ENCODE data around the gene PPM1H.

PPM1H gene

DNA sequence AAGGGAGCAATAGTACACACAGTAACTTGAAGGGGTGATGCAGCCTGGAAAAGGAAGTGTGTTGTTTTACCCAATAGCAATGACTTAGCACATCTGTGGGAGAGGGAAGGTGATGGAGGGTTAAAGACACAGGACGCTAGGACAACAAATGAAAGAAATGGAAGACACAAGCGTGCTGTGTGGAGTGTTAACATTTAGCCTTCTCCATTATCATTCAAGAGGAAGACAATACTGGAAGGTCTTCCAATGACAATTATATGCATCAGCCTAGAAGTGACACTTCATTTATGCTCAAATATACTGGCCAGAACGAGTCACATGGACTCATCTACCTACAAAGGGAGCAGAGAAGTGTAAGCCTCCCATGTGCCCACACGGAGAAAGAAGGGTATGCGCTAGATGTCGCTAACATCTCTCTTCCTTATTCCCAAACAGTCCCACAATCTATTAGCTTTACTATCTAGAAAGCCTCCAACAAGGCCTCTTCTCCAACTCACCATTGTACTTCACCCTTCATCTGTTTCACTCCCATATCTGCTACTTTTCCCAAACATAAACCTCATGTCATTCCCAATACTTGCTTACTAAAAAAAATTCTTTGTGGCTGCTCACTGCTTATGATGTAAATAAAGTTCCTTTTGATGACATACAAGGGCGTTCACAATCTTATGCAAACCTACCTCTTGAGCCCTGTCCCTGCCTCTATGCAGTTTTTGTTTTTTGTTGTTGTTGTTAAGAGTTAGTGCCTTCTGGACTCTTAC is 20.3 kb downstream of the PPM1H start:
- Mint-ChIP-seq H3K36me3 (ENCODE audit: low read depth) (peaks cover 14% of the 10 kb centered on the region), H3K27ac (peak overlapping the region; percentile 47), H3K9me3 (no peaks in the 10 kb centered on the region), H3K4me1 (peaks cover 71% of the 10 kb centered on the region), H3K4me3 (no peak overlapping the region), H3K27me3 (ENCODE audit: low read depth, poor library complexity) (peaks cover 5% of the 10 kb centered on the region)
- TF ChIP-seq, protein P1, sequence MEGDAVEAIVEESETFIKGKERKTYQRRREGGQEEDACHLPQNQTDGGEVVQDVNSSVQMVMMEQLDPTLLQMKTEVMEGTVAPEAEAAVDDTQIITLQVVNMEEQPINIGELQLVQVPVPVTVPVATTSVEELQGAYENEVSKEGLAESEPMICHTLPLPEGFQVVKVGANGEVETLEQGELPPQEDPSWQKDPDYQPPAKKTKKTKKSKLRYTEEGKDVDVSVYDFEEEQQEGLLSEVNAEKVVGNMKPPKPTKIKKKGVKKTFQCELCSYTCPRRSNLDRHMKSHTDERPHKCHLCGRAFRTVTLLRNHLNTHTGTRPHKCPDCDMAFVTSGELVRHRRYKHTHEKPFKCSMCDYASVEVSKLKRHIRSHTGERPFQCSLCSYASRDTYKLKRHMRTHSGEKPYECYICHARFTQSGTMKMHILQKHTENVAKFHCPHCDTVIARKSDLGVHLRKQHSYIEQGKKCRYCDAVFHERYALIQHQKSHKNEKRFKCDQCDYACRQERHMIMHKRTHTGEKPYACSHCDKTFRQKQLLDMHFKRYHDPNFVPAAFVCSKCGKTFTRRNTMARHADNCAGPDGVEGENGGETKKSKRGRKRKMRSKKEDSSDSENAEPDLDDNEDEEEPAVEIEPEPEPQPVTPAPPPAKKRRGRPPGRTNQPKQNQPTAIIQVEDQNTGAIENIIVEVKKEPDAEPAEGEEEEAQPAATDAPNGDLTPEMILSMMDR (IDR thresholded peaks at IDR 0.05): no peak
- no peak for DNase-seq

DNA sequence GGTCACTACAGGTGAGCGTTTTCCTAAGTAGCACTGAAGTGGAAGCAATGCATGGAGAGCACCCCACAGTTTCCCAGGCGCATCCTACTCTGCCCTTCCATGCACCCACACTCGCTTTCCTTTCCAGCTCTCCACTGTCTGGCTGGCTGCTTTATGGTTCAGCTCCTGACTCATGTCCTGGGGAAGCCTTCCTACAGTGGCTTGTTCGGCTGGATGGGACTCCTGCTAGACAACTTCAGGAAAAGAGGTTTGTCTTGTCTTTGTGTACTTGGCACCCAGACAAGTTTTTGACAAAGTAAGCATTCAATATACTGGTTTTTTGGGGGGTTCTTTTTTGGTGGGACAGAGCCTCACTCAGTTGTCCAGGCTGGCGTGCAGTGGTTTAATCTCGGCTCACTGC is 21.6 kb downstream of the PPM1H start:
- no peak for DNase-seq
- Mint-ChIP-seq H3K4me3 (no peak overlapping the region), H3K4me1 (peaks cover 73% of the 10 kb centered on the region), H3K9me3 (no peaks in the 10 kb centered on the region), H3K27me3 (ENCODE audit: low read depth, poor library complexity) (peaks cover 5% of the 10 kb centered on the region), H3K36me3 (ENCODE audit: low read depth) (peaks cover 14% of the 10 kb centered on the region), H3K27ac (no peak overlapping the region)
- TF ChIP-seq, protein P1 (IDR thresholded peaks at IDR 0.05): no peak

DNA sequence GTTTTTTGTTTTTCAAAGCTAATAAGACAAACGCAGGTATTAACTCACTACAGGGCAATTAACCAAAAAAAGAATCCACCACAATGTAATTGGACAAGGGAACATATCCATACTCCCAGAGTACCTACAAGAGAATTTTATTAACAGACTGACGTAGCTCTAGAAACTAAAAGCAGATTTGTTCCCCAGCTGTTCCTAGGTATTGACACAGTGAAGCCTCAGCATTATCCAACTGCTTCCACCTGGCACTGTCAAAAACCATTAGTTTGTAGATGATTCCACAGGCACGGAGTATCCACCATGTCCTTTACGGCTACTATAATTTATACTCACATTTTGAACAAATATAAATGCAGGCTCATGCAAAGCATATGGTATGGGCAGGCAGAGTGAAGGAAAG is 22.3 kb downstream of the PPM1H start:
- TF ChIP-seq, protein P1 (IDR thresholded peaks at IDR 0.05): no peak
- peaks cover 5% of the 10 kb centered on the region for H3K27me3 Mint-ChIP-seq (ENCODE audit: low read depth, poor library complexity)
- no peak for DNase-seq
- H3K9me3 Mint-ChIP-seq: no peaks in the 10 kb centered on the region
- H3K4me1 Mint-ChIP-seq: peaks cover 73% of the 10 kb centered on the region
- H3K4me3 Mint-ChIP-seq: no peak overlapping the region
- peaks cover 14% of the 10 kb centered on the region for H3K36me3 Mint-ChIP-seq (ENCODE audit: low read depth)
- no peak overlapping the region for H3K27ac Mint-ChIP-seq

DNA sequence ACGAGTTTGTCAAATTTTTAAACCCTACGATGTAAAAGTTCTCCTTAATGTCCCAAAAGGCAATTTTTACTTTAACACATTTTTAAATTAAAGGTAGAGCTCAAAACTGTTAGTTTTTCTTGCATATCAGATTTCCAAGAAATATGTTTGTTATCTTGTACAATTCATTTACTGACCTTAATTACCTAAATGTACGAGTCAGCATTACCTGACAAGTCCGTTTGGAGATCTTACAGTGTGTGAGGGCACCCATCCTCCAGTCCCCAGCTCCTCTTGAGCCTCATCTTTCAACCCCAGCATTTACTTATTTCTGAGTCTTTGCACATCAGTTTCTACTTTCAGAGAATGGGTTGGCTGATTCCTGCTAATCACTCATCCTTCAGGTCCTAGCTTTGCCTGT is 23.7 kb downstream of the PPM1H start:
- Mint-ChIP-seq H3K9me3 (no peaks in the 10 kb centered on the region), H3K27me3 (ENCODE audit: low read depth, poor library complexity) (peaks cover 5% of the 10 kb centered on the region), H3K4me3 (no peak overlapping the region), H3K27ac (no peak overlapping the region), H3K36me3 (ENCODE audit: low read depth) (peaks cover 14% of the 10 kb centered on the region), H3K4me1 (peaks cover 62% of the 10 kb centered on the region)
- DNase-seq: no peak
- TF ChIP-seq, protein P1 (IDR thresholded peaks at IDR 0.05): no peak

DNA sequence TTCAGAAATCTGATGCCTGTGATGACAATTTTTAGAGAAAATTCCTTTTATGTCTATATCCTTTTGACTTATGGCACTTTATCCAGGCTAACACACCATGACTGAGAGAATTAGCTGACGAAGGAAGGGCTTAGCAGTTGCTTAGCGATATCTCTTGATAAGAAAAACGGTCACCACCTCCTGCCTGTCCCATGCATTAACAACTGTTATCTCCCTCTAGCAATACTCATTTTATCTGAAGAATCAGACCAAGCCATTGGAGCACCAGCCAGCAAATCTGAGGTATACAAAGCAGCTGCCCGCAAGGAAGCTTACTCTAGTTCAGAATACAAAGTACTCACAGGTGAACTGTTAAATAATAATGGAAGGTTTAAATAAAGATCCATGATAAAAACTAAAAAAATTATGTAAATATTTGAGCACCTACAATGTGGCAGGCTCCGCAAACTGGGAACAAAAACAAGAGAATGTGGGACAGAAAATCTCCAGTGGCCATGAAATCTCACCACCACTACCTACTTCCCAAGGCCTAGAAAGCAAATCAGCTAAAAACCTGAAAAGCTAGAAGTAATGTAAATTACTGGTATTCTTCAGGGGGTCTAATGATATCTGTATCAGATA is 24.3 kb downstream of the PPM1H start:
- H3K27ac Mint-ChIP-seq: no peak overlapping the region

More for the DNA sequence above, 24.3 kb downstream of the PPM1H start:
- peaks cover 56% of the 10 kb centered on the region for H3K4me1 Mint-ChIP-seq
- no peaks in the 10 kb centered on the region for H3K9me3 Mint-ChIP-seq
- DNase-seq: no peak
- TF ChIP-seq, protein P1 (IDR thresholded peaks at IDR 0.05): no peak
- H3K4me3 Mint-ChIP-seq: no peak overlapping the region
- peaks cover 14% of the 10 kb centered on the region for H3K36me3 Mint-ChIP-seq (ENCODE audit: low read depth)
- H3K27me3 Mint-ChIP-seq (ENCODE audit: low read depth, poor library complexity): peaks cover 5% of the 10 kb centered on the region
